Duodenal mucosa (tissue), 2 donors: ENCODE measurements around the gene LRRC2.
"Not testable (repeated sequence)": the region's sequence is repeated elsewhere in the genome, so short reads cannot be mapped to it uniquely, and the experiment has no call there.

ENCODE experiments used
- H3K27ac ChIP-seq: one replicate; pipeline ENCODE4 v1.7.0; 2013; ENCODE audit warnings: low read depth, low read length
- H3K27me3 ChIP-seq, 2 donors: one replicate each; pipeline ENCODE4 v1.7.0; 2013; ENCODE audit warnings: low read length in 2 of 2, control low read depth in 1 of 2; ENCODE audit not compliant: insufficient read depth in 2 of 2, control insufficient read depth in 1 of 2
- H3K36me3 ChIP-seq, 2 donors: one replicate each; pipeline ENCODE4 v1.7.0; 2013; ENCODE audit warnings: low read length in 2 of 2, control low read depth in 1 of 2; ENCODE audit not compliant: insufficient read depth in 2 of 2, control insufficient read depth in 1 of 2
- H3K4me1 ChIP-seq, 2 donors: one replicate each; pipeline ENCODE4 v1.7.0; 2013; ENCODE audit warnings: low read length in 2 of 2, control low read depth in 1 of 2; ENCODE audit not compliant: insufficient read depth in 2 of 2, control insufficient read depth in 1 of 2
- H3K4me3 ChIP-seq, 2 donors: one replicate each; pipeline ENCODE4 v1.7.0; 2013; ENCODE audit warnings: low read length in 2 of 2, low read depth in 1 of 2
- H3K9ac ChIP-seq, 2 donors: one replicate each; pipeline ENCODE4 v1.7.0; 2013; ENCODE audit warnings: low read length in 2 of 2, low read depth in 1 of 2
- H3K9me3 ChIP-seq, 2 donors: one replicate each; pipeline ENCODE4 v1.7.0; 2013; ENCODE audit warnings: low read length in 2 of 2, control low read depth in 1 of 2; ENCODE audit not compliant: control insufficient read depth in 1 of 2

The LRRC2 gene

DNA sequence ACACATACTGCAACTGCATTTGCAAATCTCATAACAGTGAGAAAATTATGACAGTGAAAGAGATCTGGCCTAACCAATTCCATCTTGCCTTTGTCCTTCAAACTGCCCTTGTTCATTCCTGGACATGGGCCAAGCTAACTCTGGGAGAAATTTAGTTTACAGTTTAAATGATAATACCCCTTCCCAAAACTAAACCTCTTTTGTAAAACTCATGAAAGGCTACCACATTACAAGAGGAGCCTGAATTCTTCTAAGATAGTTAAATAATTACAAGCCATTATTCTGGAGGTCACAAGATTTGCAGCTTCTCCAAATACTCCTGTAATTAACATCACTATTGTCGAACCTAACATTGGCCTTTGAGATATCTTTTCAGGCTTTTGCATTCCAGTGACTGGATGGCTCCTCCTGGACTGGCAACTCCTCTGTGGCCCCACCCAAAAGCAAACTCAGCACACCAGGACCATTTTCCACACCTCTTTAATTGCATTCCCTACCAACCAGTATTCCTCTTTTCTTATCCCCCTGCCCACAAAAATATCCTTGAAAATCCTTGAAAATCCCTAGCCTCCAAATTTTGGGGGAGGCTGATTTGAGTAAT lies 37.4 kb upstream of the LRRC2 start:
- no peaks in the 10 kb centered on the region for H3K36me3 ChIP-seq
- H3K4me1 ChIP-seq = no peaks in the 10 kb centered on the region
- no peaks in the 10 kb centered on the region for H3K9me3 ChIP-seq
- no peak overlapping the region for H3K27ac ChIP-seq
- H3K27me3 ChIP-seq = no peaks in the 10 kb centered on the region
- no peak overlapping the region for H3K4me3 ChIP-seq
- no peak overlapping the region for H3K9ac ChIP-seq

DNA sequence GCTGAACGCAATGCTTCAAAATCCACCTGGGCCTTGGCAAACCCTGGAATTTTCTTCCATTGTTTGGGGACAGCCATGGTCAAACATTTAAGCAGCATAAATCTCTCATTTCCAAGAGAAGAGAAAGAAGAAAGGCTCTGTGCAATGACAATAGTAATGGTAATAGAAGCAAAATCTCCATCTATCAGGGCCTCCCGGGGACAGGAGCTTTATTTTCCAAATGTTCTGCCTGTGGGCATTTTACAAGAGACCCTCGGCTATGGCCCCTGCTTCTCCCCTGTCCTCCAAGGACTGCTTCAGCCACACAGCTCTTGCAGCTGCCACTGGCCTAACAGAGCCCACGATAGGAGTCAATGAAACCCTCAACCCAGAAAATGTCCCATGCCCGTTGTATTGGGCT lies 33.5 kb upstream of the LRRC2 start:
- Histone ChIP-seq H3K9me3 (no peaks in the 10 kb centered on the region), H3K27me3 (no peaks in the 10 kb centered on the region), H3K4me1 (no peaks in the 10 kb centered on the region), H3K27ac (no peak overlapping the region), H3K36me3 (no peaks in the 10 kb centered on the region), H3K4me3 (no peak overlapping the region), H3K9ac (no peak overlapping the region)

DNA sequence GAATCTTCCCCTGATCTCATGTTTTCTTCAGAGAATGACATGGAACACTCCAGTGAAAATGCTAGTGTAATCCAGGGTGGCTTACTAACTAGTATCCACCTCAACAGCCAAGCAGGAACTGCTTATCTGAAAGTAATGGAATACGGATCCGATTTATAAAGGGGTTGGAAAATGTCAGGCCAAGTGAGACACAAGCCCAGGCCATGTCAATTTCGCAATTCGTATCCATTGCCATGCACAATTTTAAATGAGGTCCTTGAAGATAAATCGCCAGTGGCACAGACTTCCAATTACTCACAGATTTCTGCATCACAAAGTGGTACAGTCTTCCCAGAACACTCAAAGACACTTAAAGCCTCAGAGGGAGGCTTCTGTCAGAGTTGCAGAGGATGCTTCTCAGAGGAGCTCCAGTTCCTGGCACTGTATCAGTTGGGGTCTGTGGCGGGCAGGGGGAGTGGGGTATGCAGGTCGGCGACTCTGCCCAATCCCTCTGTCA lies 29.8 kb upstream of the LRRC2 start:
- Histone ChIP-seq H3K4me3 (no peak overlapping the region), H3K4me1 (no peaks in the 10 kb centered on the region), H3K9me3 (no peaks in the 10 kb centered on the region)

DNA sequence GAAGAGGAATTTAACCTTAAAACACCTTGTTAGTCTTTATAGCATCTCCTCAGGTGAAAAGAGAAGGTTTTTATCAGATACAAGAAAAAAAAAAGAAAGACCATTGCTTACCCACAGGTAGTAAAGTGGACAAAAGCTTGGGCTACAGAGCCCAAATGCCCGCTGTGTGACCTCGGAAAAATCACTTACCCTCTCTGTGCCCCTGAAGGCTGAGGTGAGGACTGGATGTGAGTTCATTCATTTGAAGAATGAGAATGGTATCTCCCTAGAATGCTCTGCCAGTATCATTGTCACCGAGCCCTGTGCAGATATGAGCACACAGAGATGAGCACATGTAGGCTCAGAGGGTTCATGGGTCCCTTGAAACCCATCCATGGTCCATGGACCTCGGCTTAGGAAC lies 28.6 kb upstream of the LRRC2 start:
- Histone ChIP-seq H3K4me1 (no peaks in the 10 kb centered on the region), H3K27me3 (no peaks in the 10 kb centered on the region), H3K4me3 (no peak overlapping the region), H3K9ac (no peak overlapping the region), H3K27ac (no peak overlapping the region), H3K36me3 (no peaks in the 10 kb centered on the region), H3K9me3 (no peaks in the 10 kb centered on the region)

More for the DNA sequence above, 29.8 kb upstream of the LRRC2 start:
- Histone ChIP-seq H3K9ac (no peak overlapping the region), H3K27me3 (no peaks in the 10 kb centered on the region), H3K27ac (no peak overlapping the region), H3K36me3 (no peaks in the 10 kb centered on the region)

DNA sequence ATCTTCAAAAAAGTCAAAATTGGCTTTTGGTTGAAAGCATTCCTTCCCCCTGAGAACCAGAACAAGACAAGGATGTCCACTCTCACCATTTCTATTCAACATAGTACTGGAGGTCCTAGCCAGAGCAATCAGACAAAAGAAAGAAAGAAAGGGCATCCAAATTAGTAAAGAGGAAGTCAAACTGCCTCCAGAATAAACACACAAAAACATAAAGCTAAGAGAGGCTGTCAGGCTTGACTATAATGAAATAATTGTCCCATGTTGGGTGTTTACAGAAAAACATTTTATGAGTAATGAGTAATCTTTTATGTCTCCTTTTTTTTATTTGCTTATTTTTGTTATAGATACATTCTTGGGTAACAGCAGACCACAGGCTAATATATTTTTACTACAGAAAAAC lies 27.9 kb upstream of the LRRC2 start:
- Histone ChIP-seq H3K27ac (no peak overlapping the region), H3K4me3 (no peak overlapping the region), H3K9ac (no peak overlapping the region), H3K9me3 (no peaks in the 10 kb centered on the region), H3K36me3 (no peaks in the 10 kb centered on the region), H3K27me3 (no peaks in the 10 kb centered on the region), H3K4me1 (no peaks in the 10 kb centered on the region)

DNA sequence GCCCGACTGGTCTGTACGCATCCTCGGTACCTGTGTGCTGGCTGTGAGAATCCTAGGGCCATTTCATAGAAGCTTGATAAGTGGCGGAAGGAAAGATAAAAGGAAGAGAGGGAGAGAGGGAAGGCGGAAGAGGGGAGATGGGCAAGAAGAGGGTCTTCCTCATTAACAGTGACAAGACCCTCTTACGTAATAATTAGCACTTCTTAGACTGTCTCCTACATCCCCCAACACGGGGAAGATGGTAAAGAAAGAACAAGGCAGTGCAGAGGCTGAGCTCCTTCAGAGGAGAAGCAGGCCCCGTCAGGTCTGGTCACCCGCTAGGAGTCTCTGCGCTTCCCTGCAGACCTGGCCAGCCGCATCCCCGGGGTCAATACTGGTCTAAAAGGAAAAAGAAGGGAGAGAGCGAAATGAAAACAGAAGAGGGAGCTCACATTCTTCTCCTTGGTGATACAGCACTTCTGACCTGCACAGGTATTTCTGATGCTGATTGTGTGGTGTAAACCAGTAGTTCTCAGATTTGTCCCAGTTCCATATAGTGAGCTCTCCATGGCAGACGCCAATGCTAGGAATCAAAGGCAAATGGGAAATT lies 27.3 kb upstream of the LRRC2 start:
- H3K27me3 ChIP-seq = no peaks in the 10 kb centered on the region

DNA sequence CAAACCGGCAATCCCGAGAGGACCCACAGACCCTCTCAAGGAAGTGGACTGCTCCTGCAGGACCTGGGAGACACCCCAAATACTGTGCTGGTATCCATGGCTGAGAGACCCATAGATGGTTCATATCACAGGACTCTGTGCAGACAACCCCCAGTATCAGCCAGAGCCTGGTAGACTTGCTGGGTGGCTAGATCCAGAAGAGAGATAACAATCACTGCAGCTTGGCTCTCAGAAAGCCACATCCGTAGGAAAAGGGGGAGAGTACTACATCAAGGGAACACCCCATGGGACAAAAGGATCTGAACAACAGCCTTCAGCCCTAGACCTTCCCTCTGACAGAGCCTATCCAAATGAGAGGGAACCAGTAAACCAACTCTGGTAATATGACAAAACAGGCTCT lies 21.2 kb upstream of the LRRC2 start:
- not testable (repeated sequence) for H3K27ac ChIP-seq, H3K9me3 ChIP-seq
- H3K4me1 ChIP-seq = peaks cover 19% of the 10 kb centered on the region in 2 donors

More for the DNA sequence above, 27.3 kb upstream of the LRRC2 start:
- Histone ChIP-seq H3K27ac (no peak overlapping the region), H3K36me3 (no peaks in the 10 kb centered on the region), H3K4me3 (no peak overlapping the region), H3K4me1 (no peaks in the 10 kb centered on the region), H3K9me3 (no peaks in the 10 kb centered on the region), H3K9ac (no peak overlapping the region)

DNA sequence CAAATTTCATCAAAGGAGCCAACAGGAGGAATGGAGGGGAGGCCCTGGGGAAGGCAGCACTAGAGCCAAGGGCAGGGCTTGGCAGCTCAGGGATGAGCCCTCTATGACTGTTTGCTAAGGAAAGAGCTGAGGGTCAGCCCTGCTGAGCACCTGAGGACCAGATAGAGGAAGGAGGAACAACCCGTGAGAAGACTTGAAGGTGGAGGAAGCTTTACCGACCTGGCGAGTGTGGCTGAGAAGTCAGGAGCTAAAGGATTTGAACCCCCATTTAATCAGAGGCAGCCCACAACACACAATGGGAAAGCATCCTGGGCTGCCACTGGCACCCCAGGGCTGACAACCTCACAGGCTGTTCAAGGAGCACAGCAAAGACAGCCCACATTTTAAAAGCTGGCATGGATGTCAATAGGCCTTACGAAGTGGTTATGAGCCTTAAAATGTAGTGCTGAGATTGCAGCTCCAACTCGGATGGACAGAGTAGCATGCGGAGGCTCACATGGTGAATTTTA lies 20.7 kb upstream of the LRRC2 start:
- Histone ChIP-seq H3K9me3 (no peaks in the 10 kb centered on the region), H3K27me3 (no peaks in the 10 kb centered on the region), H3K27ac (no peak overlapping the region), H3K4me3 (peak overlapping the region in 1 of 2 donors; percentile 36), H3K4me1 (peaks cover 19% of the 10 kb centered on the region in 2 donors), H3K36me3 (no peaks in the 10 kb centered on the region), H3K9ac (no peak overlapping the region)

More for the DNA sequence above, 21.2 kb upstream of the LRRC2 start:
- H3K27me3 ChIP-seq, H3K4me3 ChIP-seq, H3K9ac ChIP-seq, H3K36me3 ChIP-seq: not testable (repeated sequence)

DNA sequence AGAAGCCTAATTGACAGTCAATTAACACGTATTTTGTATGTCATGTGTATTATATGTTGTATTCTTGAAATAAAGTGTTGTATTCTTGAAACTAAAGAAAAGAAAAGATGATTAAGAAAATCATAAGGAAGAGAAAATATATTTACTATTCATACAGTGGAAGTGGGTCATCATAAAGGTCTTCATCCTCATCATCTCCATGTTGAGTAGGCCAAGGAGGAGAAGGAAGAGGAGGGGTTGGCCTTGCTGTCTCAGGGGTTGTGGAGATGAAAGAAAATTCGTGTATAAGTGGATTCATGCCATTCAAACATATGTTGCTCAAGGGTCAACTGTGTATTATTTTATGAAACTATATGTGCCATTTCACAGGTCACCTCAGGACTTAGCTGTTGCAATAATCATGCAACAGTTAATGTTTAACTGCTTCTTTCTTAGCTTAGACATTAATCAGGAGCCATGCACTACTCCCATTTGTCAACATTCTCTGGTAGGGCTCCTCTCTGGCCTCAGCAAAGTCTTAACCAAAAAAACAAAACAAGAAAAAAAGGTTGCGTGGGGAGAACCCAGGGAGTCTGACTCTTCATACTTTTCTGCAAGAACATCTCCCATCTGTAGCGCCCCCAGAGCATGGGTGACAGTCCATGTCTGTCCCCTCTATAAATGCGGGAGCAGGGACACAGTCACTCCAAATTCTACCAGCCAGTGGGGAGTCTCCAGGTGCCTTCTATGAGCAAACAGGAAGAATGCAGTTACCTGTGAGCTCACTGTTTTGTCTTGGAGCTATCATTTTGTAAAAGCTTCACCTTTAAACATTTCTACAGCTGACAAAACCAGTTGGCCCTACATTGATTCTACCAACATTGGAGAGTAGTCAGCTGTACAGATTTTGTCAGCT lies 19.9 kb upstream of the LRRC2 start:
- H3K4me3 ChIP-seq = peak overlapping the region in 1 of 2 donors; percentile 36
- H3K4me1 ChIP-seq = peaks cover 19% of the 10 kb centered on the region in 2 donors
- no peak overlapping the region for H3K9ac ChIP-seq
- no peak overlapping the region for H3K27ac ChIP-seq
- H3K36me3 ChIP-seq = no peaks in the 10 kb centered on the region
- H3K27me3 ChIP-seq = no peaks in the 10 kb centered on the region
- H3K9me3 ChIP-seq = no peaks in the 10 kb centered on the region
